ENCODE measurements around the gene JUP.

GRCh38 chr17:41736983-41737679, 49.4 kb downstream of the JUP start:
- TF ChIP-seq, protein P1, sequence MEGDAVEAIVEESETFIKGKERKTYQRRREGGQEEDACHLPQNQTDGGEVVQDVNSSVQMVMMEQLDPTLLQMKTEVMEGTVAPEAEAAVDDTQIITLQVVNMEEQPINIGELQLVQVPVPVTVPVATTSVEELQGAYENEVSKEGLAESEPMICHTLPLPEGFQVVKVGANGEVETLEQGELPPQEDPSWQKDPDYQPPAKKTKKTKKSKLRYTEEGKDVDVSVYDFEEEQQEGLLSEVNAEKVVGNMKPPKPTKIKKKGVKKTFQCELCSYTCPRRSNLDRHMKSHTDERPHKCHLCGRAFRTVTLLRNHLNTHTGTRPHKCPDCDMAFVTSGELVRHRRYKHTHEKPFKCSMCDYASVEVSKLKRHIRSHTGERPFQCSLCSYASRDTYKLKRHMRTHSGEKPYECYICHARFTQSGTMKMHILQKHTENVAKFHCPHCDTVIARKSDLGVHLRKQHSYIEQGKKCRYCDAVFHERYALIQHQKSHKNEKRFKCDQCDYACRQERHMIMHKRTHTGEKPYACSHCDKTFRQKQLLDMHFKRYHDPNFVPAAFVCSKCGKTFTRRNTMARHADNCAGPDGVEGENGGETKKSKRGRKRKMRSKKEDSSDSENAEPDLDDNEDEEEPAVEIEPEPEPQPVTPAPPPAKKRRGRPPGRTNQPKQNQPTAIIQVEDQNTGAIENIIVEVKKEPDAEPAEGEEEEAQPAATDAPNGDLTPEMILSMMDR (IDR thresholded peaks at IDR 0.05) = no peak
- no peak for TF ChIP-seq POLR2AphosphoS5 (IDR thresholded peaks at IDR 0.05)
- TF ChIP-seq POLR2A (IDR thresholded peaks at IDR 0.05) = no peak

Data from breast epithelium (tissue), 3 donors.